Activated CD4-positive, alpha-beta T cell treated with anti-CD3 and anti-CD28 coated beads, Interleukin-2, amount 50 U/mL, for 48 hours (primary cell): ENCODE results near the gene PHKG2.
A peak's percentile ranks its signal among the peaks of the same experiment; 100 is the strongest.

Experiments
- DNase-seq, 2 experiments: peaks; one replicate each; pipeline ENCODE4 v3.0.0-alpha.2; 2020

The PHKG2 gene

DNA sequence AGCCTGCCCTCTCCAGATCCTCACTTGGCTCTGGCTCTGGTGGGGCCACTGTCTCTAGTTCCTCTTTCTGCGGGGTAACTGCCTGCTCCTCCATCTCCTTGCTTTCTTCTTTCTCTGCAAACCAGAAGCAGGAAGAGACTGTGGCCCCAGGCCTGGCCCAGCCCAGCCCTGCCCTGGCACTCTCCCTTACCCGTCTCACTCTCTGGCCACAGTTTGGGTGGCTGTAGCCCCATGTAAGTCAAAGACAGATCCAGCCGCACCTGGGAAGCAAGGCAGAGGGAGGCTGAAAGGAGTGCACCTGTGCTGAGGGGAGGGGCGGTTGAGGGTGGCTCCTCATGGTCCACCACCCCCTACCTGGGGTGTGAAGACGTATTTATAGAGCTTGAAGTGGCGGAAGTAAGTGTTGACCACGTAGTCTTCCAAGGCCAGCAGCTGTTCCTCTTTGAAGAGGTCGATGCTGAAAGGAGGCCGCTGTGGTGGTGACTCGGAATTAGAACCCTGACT, 10.8 kb downstream of the PHKG2 start:
- DNase-seq, result no peak

GRCh38 chr16:30760001-30760559, 11.9 kb downstream of the PHKG2 start:
- no peak for DNase-seq

GRCh38 chr16:30760577-30761426, 12.6 kb downstream of the PHKG2 start:
- DNase-seq, result no peak

GRCh38 chr16:30761427-30761927, 13.3 kb downstream of the PHKG2 start:
- peak; percentile 45 to 59 for DNase-seq

- DNase-seq, result peak; percentile 90 to 94
Measured at GRCh38 chr16:30761928-30762902, 14.0 kb downstream of the PHKG2 start, which contains the start of the genes CFAP119 and RNF40. Gene CFAP119 (minus strand): TSS chr16:30762062. CDS start chr16:30761748, 314 bp downstream. Gene RNF40 (plus strand): TSS chr16:30762322. CDS start chr16:30762546, 224 bp downstream.

DNA sequence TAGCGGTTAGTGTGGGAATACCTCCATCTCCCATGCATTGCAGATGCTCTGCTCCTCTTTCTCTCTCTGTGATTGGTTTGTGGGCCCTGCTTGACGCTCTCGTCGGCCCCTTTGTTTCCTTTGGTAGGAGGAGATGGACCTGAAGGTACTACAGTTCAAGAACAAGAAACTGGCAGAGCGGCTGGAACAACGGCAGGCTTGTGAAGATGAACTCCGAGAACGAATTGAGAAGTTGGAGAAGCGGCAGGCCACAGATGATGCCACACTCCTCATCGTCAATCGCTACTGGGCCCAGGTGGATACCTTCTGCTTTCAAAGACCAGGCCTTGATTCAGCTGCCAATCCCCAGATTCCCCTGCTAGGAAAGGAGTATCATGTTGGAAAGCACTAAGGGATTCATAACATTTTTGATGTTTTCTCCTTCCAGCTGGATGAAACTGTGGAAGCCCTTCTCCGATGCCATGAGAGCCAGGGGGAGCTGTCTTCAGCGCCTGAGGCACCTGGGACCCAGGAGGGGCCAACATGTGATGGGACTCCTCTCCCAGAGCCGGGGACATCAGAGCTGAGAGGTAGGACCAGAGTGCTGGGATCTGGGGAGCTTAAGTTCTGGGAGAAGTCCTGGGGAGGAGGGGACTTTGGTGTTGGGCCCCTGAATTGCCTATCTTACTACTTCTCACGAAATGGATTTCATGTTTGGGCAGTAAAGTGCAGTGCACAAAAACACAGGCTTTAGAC, 14.9 kb downstream of the PHKG2 start:
- no peak for DNase-seq

DNA sequence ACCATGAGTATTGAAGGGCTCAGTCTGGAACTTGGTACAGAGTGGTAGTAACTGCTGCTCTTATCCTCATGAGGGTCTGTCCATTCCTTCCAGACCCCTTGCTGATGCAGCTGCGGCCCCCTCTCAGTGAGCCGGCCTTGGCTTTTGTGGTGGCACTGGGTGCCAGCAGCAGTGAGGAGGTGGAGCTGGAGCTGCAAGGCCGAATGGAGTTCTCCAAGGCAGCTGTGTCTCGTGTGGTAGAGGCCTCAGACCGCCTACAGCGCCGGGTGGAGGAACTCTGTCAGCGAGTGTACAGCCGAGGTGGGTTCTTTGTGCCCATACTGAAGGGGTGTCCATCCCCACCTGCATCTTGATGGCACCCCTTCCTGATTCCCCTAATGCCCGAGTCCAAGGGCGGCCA, 15.9 kb downstream of the PHKG2 start:
- DNase-seq, result no peak

GRCh38 chr16:30764816-30765465, 16.7 kb downstream of the PHKG2 start:
- no peak for DNase-seq

DNA sequence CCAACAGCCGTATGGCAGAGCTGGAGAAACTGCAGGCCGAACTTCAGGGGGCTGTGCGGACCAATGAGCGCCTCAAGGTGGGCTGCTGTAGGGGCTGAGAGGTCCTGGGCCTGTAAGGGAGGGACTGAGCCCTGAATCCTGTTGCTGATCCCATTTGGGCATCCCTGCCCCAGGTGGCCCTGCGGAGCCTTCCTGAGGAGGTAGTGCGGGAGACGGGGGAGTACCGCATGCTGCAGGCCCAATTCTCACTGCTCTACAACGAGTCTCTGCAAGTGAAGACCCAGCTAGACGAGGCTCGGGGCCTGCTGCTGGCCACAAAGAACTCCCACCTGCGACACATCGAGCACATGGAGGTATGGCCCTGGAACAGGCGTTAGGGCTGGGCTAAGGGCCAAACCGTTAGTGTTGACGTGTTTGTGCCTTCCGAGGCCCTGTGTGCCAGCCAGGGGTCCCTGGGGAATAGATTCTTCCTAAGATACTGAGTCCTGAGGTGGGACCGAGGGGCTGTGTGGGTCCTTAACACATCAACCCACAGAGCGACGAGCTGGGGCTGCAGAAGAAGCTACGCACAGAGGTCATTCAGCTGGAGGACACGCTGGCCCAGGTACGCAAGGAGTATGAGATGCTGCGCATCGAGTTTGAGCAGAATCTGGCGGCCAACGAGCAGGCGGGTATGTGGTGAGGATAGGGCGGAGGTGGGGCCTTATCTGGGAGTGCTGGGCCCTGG, 18.1 kb downstream of the PHKG2 start:
- DNase-seq, result no peak

GRCh38 chr16:30766933-30767284, 18.7 kb downstream of the PHKG2 start:
- DNase-seq, result no peak

- no peak for DNase-seq
Measured at GRCh38 chr16:30767767-30768465, 19.7 kb downstream of the PHKG2 start.

GRCh38 chr16:30768583-30769181, 20.5 kb downstream of the PHKG2 start:
- no peak for DNase-seq

DNA sequence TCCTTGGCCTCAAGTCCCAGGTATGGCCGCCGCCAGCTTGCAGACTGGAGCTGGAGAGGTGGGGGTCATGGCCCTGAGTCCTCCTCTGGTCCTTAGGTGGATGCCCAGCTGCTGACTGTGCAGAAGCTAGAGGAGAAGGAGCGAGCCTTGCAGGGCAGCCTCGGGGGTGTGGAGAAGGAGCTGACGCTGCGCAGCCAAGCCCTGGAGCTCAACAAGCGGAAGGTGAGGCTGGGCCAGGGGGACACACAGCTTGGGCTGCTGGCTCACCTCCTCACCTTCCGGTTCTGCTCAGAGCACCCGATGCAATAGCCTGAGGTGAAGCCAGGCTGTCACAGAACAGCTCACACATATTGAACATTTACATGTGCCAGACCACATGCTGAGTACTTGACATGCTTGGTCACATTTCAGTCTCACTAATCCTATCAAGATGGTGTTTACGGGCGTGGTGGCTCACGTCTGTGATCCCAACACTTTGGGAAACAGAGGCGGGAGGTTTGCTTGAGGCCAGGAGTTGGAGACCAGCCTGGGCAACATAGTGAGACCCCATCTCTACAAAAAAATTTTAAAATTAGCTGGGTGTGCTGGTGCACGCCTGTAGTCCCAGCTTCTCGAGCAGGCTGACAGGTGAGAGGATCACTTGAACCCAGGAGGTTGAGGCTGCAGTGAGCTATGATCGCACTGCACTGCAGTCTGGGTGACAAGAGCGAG, 21.3 kb downstream of the PHKG2 start:
- DNase-seq, result no peak

- DNase-seq, result no peak
Measured at GRCh38 chr16:30771726-30772125, 23.5 kb downstream of the PHKG2 start.

GRCh38 chr16:30773826-30774225, 25.6 kb downstream of the PHKG2 start:
- DNase-seq, result no peak

GRCh38 chr16:30774367-30775130, 26.3 kb downstream of the PHKG2 start:
- DNase-seq, result no peak

- no peak for DNase-seq
Measured at GRCh38 chr16:30775131-30775391, 26.8 kb downstream of the PHKG2 start.

DNA sequence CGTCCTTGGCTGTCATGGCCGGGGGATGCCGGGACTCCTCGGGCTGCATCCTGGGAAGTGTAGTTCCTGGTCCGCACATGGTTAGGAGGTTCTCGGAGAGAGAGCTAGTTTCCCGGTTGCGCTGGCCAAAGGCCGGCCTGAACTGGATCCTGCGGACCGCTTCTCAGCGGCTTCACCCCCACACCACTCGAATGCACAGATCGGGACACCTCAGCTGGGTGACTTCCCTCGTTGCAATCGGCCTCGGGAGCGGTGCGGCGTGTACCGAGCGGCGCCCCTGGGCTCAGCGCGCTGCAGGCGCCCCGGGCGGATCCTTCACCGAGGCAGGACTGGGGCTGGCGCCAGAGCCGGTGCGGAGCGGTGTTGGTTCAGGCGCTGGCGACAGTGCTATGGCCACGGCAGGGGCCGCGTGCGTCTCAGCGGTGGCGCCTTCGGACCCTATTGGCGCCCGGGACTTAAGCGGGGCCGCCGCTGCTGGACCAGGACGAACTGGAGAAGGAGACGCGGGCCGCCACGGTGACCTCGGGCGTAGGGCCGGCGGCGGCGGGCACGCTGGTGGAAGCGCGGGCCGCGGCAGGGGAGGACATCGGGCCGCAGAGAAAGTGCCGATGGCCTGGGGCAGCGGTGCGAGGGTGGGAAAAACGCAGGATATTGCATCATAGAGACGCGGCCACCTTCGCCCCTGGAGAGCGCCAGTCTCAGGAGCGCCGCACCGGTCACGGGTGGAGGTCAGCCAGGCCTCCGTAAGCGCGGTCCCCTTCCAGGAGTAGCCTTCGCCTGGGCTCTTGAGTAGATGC, 27.4 kb downstream of the PHKG2 start:
- DNase-seq, result peak; percentile 72 to 78
